Esophagus muscularis mucosa (tissue), 4 donors: ENCODE data around the gene FTO. TPM values are rescaled to one million over a fixed set of nuclear protein-coding genes. Genes with fewer than 3 reads are reported as not detected.

Source experiments
- DNase-seq: peaks from one replicate; pipeline ENCODE4 v3.0.0-alpha.2; 2017; ENCODE audit errors: extremely low spot score
- H3K27ac ChIP-seq, 4 donors: fragments of 200-600 bp; sonication (generic); replicated peaks in 1 of 4; 1 replicate in 3 of 4; 2 replicates in 1 of 4; pipeline ENCODE4 v1.5.1; 2016 to 2019; ENCODE audit warnings: mild to moderate bottlenecking in 1 of 4
- H3K27me3 ChIP-seq, 4 donors: fragments of 200-600 bp; sonication (generic); one replicate each; pipeline versions ENCODE4 v1.5.1 to v1.6.0; 2016 to 2019
- H3K36me3 ChIP-seq, 4 donors: fragments of 200-600 bp; sonication (generic); one replicate each; pipeline ENCODE4 v1.5.1; 2016 to 2019
- H3K4me1 ChIP-seq, 4 donors: fragments of 200-600 bp; sonication (generic); one replicate each; pipeline ENCODE4 v1.5.1; 2016 to 2019
- H3K4me3 ChIP-seq, 4 donors: fragments of 200-600 bp; sonication (generic); 1 replicate in 2 of 4; 2 replicates in 2 of 4; pipeline ENCODE4 v1.5.1; 2016 to 2019; ENCODE audit warnings: mild to moderate bottlenecking in 4 of 4, moderate library complexity in 1 of 4
- H3K9me3 ChIP-seq, 4 donors: fragments of 200-600 bp; sonication (generic); 1 replicate in 3 of 4; 2 replicates in 1 of 4; pipeline ENCODE4 v1.5.1; 2016 to 2019
- CTCF ChIP-seq, 3 experiments: fragments of 200-600 bp in 2 of 3; fragments of 450-650 bp in 1 of 3; sonication (generic) in 2 of 3; IDR thresholded peaks; one replicate each; pipeline ENCODE4 v1.5.1; 2017 to 2019; ENCODE audit warnings: antibody characterized with exemption in 3 of 3, mild to moderate bottlenecking in 2 of 3, moderate library complexity in 1 of 3
- EP300 ChIP-seq: sonication (generic); formaldehyde crosslinking; IDR thresholded peaks from one replicate; pipeline ENCODE4 v1.6.1; 2017; ENCODE audit warnings: antibody characterized with exemption
- POLR2A ChIP-seq: fragments of 450-650 bp; IDR thresholded peaks from one replicate; pipeline ENCODE4 v1.6.1; 2017; ENCODE audit warnings: antibody characterized with exemption, moderate library complexity, mild to moderate bottlenecking, low read depth
- POLR2AphosphoS5 ChIP-seq, 2 donors: sonication (generic); formaldehyde crosslinking; IDR thresholded peaks; one replicate each; pipeline ENCODE4 v1.6.1; 2017; ENCODE audit warnings: antibody characterized with exemption in 2 of 2
- WGBS: methylation state at CpG from one replicate; pipeline ENCODE4 v1.1.5; 2018; 5-methylcytosine and 5-hydroxymethylcytosine counted together
- intact Hi-C: fragments of 100-400 bp; cut with DNase I; formaldehyde crosslinking; loops from one replicate; pipeline ENCODE4 v1.15.1; 2023
- total RNA-seq, 4 donors: library from RNA; depleted of rRNA; stranded (reverse); fragments of >200 nt; gene quantifications; one replicate each; pipeline versions ENCODE4 v1.1.0 to v1.2.1, GENCODE V29; 2016

The FTO gene
- total RNA-seq, 4 donors from 2014 or later, result 101 to 121 (median 112) TPM

- Histone ChIP-seq H3K27me3 (no peaks in the 10 kb centered on the region), H3K4me3 (no peak overlapping the region), H3K9me3 (peaks cover 0 to 5% (median 0%) of the 10 kb centered on the region in 4 donors), H3K36me3 (no peaks in the 10 kb centered on the region), H3K27ac (no peak overlapping the region), H3K4me1 (no peaks in the 10 kb centered on the region)
- no peak for DNase-seq
- 72% methylated on average over 4 of the region's 4 CpGs for WGBS
- TF ChIP-seq EP300, result no peak
- no peak for TF ChIP-seq POLR2AphosphoS5 (IDR thresholded peaks at IDR 0.05)
- no peak for TF ChIP-seq POLR2A
- TF ChIP-seq CTCF (IDR thresholded peaks at IDR 0.05), result no peak
- intact Hi-C loops, result no loop called here
Observed at GRCh38 chr16:54126907-54127306, 423.0 kb downstream of the FTO start.

DNA sequence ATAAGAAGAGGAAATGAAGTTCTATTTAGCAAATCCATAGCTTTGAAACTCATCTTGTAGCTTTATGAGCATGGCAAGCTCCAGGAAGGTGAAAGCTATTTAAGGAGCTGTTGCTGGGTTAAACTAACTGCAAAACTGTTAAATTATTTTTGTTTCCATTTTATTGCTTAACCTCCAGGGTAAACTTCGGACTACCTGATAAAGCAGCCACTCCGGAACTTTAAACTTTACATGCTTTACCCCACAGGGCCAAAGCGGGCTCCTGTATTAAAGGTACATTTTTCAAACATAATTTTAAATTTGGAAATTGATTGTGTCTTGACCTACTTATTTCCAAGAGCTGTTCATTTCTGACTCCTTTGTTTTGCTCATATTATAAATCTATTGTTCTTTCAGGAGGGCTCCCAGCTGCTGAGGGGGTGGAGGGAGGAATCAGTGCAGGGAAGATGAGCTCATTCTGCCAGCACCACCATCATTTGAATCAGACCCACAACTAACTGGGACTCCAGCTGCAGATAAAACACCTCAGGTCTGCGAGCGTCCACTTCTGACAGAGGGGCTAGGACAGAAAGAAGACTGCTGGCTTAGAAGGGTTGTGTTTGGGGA is 424.8 kb downstream of the FTO start:
- intact Hi-C loops, result no loop called here
- Histone ChIP-seq H3K27me3 (no peaks in the 10 kb centered on the region), H3K9me3 (peaks cover 0 to 5% (median 0%) of the 10 kb centered on the region in 4 donors), H3K4me1 (no peaks in the 10 kb centered on the region), H3K4me3 (no peak overlapping the region), H3K36me3 (no peaks in the 10 kb centered on the region), H3K27ac (no peak overlapping the region)
- no peak for TF ChIP-seq CTCF (IDR thresholded peaks at IDR 0.05)
- TF ChIP-seq POLR2AphosphoS5 (IDR thresholded peaks at IDR 0.05), result no peak
- TF ChIP-seq EP300, result no peak
- TF ChIP-seq POLR2A, result no peak
- 74% methylated on average over 5 of the region's 5 CpGs for WGBS
- no peak for DNase-seq

- no peak for DNase-seq
- TF ChIP-seq POLR2A, result no peak
- no peak for TF ChIP-seq EP300
- no peak for TF ChIP-seq POLR2AphosphoS5 (IDR thresholded peaks at IDR 0.05)
- no peak for TF ChIP-seq CTCF (IDR thresholded peaks at IDR 0.05)
- no peak overlapping the region for H3K27ac ChIP-seq
- no peaks in the 10 kb centered on the region for H3K36me3 ChIP-seq
- no peaks in the 10 kb centered on the region for H3K27me3 ChIP-seq
- H3K4me3 ChIP-seq, result no peak overlapping the region
- intact Hi-C loops, result no loop called here
- no peaks in the 10 kb centered on the region for H3K4me1 ChIP-seq
- H3K9me3 ChIP-seq, result peaks cover 0 to 5% (median 0%) of the 10 kb centered on the region in 4 donors
Observed at GRCh38 chr16:54129810-54130209, 425.9 kb downstream of the FTO start.

- DNase-seq, result no peak
- intact Hi-C loops, result no loop called here
- peaks cover 0 to 13% (median 0%) of the 10 kb centered on the region in 4 donors for H3K9me3 ChIP-seq
- H3K27ac ChIP-seq, result no peak overlapping the region
- H3K4me3 ChIP-seq, result no peak overlapping the region
- no peaks in the 10 kb centered on the region for H3K36me3 ChIP-seq
- 88% methylated on average over 5 of the region's 5 CpGs for WGBS
- no peaks in the 10 kb centered on the region for H3K4me1 ChIP-seq
- TF ChIP-seq POLR2A, result no peak
- TF ChIP-seq CTCF (IDR thresholded peaks at IDR 0.05), result no peak
- TF ChIP-seq EP300, result no peak
- no peak for TF ChIP-seq POLR2AphosphoS5 (IDR thresholded peaks at IDR 0.05)
- H3K27me3 ChIP-seq, result peaks cover 0 to 11% (median 0%) of the 10 kb centered on the region in 4 donors
Observed at GRCh38 chr16:54135361-54136275, 431.7 kb downstream of the FTO start.
